Glomerular visceral epithelial cell (primary cell): Measurements from ENCODE around the gene COL19A1.

Experiments
- DNase-seq: peaks from one replicate; pipeline ENCODE4 v3.0.0-alpha.2; 2016; ENCODE audit errors: extremely low spot score

Gene COL19A1

DNA sequence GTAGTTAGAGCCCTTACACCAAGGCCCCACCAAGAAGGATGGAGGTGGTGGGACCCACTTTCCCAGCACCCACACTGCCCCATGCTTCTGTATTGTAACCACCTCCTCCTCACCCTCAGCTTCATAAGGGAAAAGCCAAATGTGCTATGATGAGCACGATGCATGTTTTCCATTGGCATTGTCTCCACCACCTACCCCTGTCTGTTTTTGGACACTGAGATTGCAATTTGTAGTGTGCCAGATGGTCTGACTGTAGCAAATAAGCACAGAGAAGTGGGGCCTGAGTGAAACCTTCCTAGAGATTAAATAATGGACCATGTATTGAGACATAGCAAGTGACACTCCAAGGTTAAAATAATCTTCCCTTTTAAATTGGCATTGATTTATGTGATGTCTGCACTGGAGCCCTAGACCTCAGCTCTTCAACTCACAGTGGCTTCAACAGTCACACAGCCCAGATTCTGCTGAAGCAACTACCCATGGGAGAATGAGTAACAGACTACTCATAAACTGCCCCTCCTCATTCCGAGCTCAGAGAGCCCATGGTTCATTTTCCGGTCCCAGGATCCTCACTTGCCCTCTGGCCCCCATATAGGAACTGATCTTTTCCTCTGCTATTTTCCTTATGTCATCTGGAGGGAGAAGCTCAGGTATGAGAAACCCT, 258.7 kb downstream of the COL19A1 start:
- DNase-seq = peak; percentile 68

DNA sequence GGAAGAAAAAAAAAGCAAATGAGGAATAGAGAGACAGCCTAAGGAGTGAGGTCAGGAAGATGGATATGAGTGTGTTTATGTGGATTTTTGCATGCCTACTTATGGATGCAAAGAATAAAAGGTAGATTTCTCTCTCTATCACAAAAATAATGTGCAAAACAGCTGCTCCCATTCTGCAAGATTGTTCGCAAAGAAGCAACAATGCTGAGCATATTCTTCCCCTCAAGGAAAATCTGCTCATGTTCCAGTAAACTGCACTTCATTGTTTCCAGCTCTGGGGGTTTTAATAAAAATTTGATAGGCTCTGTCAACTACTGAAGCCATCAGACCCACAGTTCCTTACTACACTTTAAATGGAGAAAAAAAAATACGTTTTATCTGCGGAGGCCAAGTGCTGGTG, 259.2 kb downstream of the COL19A1 start:
- DNase-seq = no peak

DNA sequence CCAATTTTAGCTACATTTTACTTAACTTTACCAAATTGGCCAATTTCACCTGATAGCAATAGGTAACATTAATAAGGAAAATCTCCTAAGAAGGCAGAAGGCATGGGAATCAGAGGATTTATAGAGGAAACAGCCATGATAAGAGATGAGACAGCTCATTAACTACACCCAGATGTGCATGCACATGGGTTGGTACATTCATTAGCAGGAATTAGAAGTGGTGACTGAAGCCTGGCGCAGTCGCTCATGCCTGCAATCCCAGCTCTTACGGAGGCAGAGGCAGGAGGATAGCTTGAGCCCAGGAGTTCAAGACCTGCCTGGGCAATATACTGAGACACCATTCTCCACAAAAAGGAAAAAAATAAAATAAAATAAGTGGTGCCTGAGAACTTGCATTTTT, 263.0 kb downstream of the COL19A1 start:
- DNase-seq = no peak

DNA sequence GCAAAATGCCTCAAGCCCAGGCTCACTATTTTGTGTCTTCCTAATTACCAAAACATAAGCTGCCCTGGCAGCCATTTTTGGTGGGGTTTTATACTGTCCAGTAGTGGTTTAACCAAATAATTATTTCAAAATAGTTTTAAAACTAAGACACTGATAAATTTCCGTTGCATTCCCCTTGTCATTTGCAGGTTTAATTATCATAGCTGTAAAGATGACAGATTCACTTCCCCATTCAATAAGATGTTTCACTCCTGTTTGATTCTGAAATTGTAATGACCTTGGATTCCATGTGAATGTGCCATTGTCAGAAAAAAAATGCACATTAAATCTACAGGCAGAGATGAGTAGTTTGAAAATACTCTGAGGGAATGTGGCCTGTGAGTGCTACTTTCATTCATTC, 264.5 kb downstream of the COL19A1 start:
- DNase-seq = no peak

DNA sequence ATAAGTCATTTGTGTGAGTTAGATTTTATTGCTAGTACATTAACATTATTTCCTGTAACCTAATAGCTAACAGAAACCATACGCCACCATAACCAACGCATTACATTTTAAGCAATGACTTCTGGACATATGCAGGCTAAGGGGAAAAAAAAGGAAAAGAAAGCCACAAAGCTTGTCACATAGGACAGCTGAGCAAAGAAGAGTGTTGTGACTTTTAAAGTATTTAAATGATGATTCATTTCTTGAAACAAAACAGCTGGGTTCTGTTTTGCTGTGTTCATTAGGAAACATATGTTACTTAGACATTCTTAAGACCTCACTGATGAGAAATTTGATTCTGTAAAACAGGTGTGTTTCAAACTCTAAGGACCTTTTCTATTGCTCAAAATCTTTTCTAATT, 265.2 kb downstream of the COL19A1 start:
- no peak for DNase-seq

DNA sequence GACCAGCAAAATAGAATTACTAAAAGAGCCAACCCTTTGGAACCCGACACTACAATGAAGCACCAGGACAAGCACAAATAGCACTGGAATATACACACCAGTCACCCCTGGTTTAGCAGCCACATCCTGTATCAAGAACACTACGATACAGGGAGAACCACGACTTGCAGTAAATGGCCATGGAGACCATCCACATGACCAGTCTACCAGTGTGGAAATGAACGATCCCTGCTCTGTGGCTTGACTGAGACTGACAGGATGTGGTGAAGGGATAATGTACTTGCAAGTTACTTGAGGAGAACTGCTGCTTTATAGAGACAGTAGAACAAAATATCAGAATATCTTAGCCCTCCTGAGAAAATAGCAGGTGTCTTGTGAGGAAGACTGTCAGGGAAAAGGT, 266.9 kb downstream of the COL19A1 start:
- no peak for DNase-seq

DNA sequence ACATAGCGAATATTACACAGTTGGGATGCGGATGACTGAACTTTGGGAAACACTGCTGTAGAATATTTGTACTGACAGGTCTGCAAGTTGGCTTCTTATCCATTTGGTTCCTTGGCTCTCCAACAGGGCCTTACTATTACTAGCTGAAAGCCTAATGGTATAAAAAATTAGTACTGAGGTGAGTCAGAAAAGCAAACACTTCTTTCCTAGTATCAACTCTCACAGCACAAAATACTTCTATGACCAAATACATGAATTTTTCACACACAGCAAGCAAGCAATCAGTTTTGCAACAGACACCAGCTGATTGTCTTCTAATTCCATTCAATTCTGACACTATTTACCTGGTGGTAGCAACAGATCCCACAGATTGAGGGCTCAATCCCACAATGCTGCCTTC, 268.2 kb downstream of the COL19A1 start:
- DNase-seq = no peak

DNA sequence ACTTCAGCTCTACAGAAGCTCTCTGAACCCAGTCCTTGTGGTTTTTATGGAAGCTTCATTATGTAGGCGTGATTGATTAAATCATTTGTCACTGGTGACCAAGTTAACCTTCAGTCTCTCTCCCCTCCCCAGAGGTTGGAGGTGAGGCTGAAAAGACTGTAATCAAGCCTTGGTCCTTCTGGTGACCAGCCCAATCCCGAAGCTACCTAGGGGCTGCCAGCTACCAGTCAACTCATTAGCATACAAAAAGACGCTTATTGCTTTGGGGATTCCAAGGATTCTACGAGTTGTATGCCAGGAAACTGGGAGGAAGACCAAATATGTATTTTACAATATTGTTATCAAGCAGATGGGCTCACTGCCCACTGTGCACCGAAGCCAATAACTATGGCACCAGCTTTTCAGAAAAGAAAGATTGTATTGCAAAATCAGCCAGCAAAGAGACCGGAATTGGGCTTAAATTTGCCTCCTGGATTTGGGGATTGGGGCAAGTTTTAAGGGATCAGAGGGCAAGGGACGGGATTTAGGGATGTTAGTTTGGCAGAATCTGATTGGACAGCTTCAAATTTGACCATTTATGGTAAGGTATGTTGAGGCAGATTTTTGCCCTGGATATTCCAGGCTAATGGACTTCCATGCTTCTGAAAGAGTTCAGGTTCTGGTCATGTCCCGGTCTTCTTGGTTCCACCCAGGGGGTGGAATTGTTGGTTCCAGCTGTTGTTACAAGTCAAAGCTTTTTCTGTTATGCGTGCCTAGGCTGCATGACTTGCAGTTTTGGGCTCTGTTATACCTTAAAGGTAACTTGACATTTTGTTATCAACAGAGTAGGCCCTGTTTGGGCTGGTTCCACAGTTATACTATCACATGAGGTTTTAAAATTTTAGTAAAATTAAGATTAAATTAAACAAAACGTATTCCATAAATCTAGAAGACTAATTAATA, 269.1 kb downstream of the COL19A1 start:
- no peak for DNase-seq

DNA sequence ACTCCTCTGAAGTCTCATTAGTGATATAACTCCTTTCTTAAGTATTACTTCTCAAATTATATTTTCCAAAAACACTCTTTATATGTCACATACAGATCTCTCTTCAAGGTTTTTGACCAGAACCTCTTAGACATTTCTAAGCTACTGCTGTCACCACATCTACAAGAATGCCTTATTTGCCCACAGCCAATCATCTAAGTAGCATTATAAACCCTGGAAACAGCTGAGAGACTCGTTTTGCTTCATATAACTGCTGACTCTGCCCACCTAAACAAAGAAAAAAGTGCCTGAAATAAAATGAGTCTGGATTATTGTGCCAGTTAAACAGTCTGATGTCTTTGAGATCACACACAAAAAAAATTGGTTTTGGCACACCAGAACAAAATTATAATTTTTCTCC, 270.6 kb downstream of the COL19A1 start:
- DNase-seq = no peak

DNA sequence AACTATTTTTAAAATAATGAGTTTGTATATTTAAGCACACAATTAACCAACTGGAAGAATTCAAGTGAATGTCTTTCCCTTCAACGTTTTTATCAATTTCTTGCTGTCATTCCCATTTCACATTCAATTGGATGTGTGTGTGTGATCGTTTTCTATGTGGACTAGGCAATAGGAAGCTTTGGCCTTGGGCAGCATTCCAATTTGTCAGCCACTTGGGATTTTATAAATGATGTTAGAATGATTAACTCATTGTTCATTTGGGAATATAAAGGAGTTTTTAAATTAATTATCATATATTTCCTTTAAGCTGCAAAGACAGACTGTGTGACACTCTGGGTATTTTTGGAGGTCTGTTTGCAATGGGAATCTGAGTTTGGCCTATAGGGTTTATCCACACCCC, 274.1 kb downstream of the COL19A1 start:
- DNase-seq = no peak

DNA sequence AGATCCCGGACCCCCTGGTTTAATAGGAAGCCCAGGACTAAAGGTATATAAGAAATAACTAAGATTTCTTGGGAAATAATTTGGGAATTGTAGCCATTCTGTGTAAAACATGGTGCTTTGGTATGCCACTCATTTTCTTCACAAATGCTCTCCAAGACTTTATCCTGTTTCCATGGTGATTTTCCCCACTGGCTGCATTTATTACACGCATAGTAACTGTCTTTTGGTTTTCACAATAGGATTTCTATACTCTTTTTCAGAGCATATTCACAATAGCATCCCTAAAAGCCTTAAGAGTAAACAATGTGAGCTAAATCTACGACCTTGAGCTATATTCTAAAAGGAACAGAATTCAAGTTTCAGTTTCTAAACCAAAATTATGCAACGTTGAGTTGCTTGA, 275.7 kb downstream of the COL19A1 start:
- DNase-seq = no peak

DNA sequence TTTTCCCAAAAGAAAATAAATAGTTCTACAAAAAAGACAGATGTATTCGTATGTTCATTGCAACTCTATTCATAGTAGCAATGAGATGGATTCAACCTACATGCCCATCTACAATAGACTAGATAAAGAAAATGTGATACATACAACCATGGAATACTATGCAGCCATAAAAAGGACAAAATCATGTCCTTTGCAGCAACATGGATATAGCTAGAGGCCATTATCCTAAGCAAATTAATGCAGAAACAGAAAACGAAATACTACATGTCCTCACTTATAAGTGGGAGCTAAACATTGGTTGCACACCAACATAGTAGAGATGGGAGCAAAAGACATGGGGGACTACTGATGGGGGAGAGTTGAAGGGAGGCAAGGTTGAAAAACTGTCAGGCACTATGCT, 278.8 kb downstream of the COL19A1 start:
- DNase-seq = no peak

DNA sequence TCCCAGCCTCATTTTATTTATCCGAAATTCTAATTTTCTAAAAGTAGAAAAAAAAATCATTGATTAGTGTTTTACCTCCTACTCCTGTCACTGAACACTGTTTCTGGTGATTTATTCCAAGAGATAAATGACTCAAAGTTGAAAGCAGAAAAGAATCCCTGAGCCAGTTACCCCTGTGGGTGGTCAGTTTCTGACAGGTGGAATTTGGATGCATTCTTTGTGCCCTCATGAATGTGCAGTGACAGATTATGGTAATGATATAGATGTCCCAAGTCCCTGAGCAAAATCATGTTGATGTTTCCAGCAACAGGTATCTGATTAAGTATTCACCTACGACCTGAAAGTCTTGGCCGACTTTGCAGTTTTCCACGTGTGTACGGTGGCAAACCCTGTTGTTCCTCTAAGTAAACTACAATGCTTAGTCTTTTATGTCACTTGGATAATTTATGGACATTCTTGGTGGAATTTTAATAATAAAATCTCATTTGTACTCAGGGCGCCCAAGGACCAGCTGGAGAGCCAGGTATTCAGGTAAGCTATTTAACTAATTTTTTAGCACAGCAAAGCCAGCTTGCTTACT, 282.9 kb downstream of the COL19A1 start:
- no peak for DNase-seq

DNA sequence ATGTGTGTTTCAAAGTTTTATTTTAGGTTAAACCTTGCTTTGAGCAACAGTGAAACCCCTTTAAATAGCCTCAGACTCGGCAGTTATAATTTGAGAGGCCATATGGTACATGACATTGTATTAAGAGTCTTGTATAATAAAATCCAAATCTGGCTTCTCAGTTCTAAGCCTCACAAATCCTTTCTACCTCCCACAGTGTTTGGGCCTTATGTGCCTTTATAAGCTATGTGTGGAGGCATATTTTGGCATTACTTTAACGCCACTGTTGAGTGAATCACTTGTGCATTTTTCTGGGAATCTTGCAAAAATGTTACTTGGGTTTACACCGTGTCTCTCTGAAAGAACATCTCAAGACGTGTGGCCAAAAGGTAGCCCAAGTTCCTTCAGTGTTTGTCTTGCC, 284.2 kb downstream of the COL19A1 start:
- DNase-seq = no peak

DNA sequence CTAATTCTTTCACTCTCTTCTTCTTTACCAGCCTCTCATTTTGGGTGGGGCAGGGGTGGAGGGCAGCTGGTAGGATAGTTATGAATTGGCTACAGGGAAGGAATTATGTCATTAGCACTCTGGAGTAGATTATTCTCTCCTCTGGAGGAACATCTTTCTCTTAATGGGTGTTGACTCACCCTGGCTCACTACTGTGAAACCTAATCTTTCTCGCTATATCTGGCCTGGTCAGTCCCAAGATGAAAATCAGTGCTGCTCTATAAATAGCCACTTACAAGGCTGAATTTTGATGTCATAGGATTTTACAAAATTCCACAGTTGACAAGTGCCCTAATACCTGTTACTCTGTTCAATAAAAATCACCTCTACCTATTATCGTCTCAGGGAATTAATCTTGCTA, 285.3 kb downstream of the COL19A1 start:
- peak; percentile 9 for DNase-seq

DNA sequence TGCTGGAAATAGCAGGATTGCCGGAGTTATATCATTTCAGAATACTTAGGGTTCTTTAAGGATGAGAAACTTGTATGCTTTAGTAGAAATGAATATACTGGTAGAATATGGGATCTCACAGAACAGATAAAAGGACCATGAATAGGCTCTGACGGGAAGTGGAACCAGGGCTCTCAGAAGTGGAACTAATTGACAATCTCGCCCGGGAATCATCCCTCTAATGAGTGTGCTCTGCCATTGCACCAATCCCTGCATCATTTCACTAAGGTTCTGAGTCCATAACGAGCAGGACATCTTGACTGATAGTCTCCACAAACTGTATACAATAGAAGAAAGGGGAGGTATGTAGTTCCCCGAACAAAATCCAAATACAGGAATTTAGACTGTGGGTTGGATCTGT, 286.4 kb downstream of the COL19A1 start:
- no peak for DNase-seq

DNA sequence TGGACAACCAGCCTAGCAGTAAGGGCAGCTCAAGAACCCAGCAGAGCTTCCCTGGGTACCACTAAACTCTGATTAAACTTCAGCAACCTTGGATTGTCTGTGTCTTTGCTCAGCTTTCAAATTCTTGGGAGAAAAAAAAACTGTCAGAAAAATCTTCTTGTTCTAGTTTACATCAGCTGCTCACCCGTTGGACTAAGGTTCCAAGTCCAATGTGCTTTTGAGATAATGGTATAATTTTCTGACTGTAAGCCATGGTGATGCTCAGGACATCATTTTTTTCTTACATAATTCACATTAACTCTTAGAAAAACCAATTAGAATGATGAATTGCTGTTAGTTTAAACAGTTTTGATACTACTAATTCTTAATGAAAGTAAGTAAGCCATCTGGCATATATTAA, 290.7 kb downstream of the COL19A1 start:
- DNase-seq = no peak

DNA sequence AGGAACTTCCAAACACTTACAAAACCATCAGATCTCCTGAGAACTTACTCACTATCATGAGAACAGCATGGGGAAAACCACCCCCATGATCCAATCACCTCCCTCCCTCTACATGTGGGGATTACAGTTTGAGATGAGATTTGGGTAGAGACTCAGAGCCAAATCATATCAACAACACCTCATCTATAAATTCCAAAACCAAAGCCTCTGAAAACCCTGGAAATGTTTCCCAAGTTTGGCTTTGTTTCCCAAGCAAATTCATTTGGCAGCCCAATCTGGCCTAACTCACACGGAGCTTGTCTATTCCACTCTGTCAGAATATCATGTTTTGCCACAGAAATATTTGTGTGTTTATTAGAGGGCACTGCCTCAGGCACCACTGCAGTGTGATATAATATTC, 293.9 kb downstream of the COL19A1 start:
- no peak for DNase-seq

DNA sequence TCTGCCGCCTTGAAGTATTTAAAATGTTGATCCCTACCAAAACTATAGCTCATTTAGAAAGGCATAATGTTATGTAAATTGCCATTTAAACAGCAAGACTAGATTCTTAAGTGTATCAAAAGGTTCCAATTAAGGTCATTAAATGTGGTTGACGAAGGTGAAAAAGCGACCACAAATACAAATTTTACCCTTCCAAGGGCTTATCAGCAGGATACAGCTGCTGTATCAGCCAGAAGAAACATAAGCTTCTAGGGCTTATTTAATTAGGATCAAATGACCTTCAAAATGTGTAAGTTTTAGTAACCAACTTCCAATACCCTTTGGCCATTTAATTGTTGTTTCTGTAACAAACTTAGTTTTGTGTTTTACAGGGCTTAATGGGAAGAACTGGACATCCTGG, 296.6 kb downstream of the COL19A1 start:
- DNase-seq = no peak

DNA sequence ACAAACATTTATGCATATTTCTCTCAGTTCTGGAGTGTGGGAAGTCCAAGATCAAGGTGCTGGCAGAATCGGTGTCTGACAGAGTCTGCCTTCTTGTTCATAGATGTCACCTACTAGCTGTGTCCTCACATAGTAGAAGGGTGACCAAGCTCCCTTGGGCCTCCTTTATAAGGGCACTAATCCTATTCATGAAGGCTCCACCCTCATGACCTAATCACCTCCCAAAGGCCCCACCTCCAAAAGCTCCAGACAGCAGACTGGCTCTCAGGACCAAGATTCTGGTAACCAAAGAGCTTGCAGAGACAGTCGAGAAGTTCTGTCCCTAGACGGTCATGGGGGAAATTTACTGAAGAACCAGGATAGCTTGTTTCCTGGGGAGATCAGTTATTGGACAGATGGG, 297.4 kb downstream of the COL19A1 start:
- DNase-seq = no peak

DNA sequence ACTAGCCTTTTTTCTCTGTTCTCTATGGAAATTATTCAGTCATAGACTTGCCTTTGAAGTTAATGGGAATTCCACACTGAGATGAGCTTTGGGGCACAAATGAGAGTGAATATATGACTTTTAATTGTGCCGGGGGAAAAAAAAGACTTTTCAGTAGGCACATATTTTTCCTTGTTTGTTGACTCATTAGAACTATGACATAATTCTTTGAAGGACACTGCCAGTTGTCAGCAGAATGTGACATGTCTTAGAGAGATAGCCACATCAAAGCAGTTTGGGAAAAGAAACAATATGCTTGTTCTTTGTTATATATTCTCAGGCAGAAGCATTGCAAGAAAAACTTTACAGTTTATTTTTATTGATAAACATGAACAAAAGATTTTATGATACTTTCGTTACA, 298.2 kb downstream of the COL19A1 start:
- DNase-seq = no peak

DNA sequence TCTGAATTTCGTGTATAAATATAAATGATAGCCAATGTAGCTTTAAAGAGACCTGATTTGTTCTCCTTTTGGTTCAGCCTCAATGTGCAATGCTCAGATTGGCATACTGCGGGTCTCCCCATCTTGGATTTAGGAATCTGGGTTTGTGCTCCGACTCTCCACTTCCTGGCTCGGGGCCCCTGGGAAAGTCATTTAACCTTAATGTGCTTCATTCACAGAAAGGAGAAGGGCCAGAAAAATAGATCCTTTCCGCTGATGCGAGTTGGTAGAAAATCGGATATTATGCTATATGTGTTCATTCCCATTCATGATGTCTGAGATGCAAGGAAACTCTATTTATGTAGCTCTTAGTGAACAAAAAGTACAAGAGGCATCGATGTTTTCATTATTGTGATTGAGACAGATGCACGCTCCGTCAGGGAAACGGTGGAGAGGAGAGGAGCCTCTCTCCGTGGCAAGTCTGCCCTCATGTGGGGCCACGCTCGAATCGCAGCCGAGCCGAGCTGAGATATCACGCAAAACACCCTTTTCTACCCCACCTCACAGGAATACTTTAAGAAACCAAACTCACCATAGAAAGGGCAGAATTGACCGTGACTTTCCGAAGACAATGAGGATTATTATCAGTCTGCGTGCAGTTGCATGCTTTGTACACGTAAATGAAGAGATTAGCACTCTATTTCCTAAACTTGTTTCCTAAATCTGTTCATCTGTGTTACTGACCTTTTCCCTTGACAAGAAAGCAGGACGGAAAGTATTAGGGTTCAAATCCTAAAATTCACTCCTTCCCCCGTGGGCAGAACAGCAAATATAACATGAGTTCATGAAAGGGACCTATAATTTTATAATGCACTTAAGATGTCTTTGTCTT, 300.0 kb downstream of the COL19A1 start:
- DNase-seq = peak; percentile 63
